ENCODE results near the gene SASH3.

- TF ChIP-seq CTCF (IDR thresholded peaks at IDR 0.05; ENCODE audit: insufficient read depth, low read depth, low read length) (no peak), EZH2 (IDR thresholded peaks at IDR 0.05; ENCODE audit: insufficient read depth, low read length) (no peak)
These were observed 62.9 kb downstream of the SASH3 start for GRCh38 chrX:129842510-129843208.
